WTC11 (cell line): ENCODE measurements around the gene OTULIN.

ENCODE experiments used
- AFF4 ChIP-seq: sonication (generic); formaldehyde crosslinking; IDR thresholded peaks from 2 replicates; pipeline ENCODE4 v1.8.1; 2023; ENCODE audit warnings: mild to moderate bottlenecking, missing genetic modification reagents, borderline replicate concordance
- ATF2 ChIP-seq: sonication (generic); formaldehyde crosslinking; IDR thresholded peaks from 2 replicates; pipeline ENCODE4 v1.8.1; 2022; ENCODE audit warnings: low read depth, missing genetic modification reagents, borderline replicate concordance
- CTCF ChIP-seq: fragments of 200-600 bp; IDR thresholded peaks from 2 replicates; pipeline ENCODE4 v1.8.0; 2022; ENCODE audit warnings: antibody characterized with exemption
- E2F5 ChIP-seq: sonication (generic); formaldehyde crosslinking; IDR thresholded peaks from 2 replicates; pipeline ENCODE4 v1.8.1; 2022; ENCODE audit warnings: mild to moderate bottlenecking, moderate library complexity, missing genetic modification reagents
- ETV6 ChIP-seq: sonication (generic); formaldehyde crosslinking; IDR thresholded peaks from 2 replicates; pipeline ENCODE4 v1.8.1; 2022; ENCODE audit warnings: mild to moderate bottlenecking, missing genetic modification reagents
- FOXP1 ChIP-seq: sonication (generic); formaldehyde crosslinking; IDR thresholded peaks from 2 replicates; pipeline ENCODE4 v1.8.0; 2022; ENCODE audit warnings: missing genetic modification reagents, mild to moderate bottlenecking, moderate library complexity, borderline replicate concordance
- JUN ChIP-seq: sonication (generic); formaldehyde crosslinking; IDR thresholded peaks from 2 replicates; pipeline ENCODE4 v1.8.0; 2023; ENCODE audit warnings: mild to moderate bottlenecking, missing genetic modification reagents
- KAT7 ChIP-seq: sonication (generic); formaldehyde crosslinking; IDR thresholded peaks from 2 replicates; pipeline ENCODE4 v1.8.1; 2023; ENCODE audit warnings: missing genetic modification reagents, mild to moderate bottlenecking, borderline replicate concordance
- MAX ChIP-seq: sonication (generic); formaldehyde crosslinking; IDR thresholded peaks from 2 replicates; pipeline ENCODE4 v1.8.0; 2022; ENCODE audit warnings: mild to moderate bottlenecking, missing genetic modification reagents
- RELA ChIP-seq: sonication (generic); formaldehyde crosslinking; IDR thresholded peaks from 2 replicates; pipeline ENCODE4 v1.8.1; 2022; ENCODE audit warnings: missing genetic modification reagents, mild to moderate bottlenecking, borderline replicate concordance
- USF1 ChIP-seq: sonication (generic); formaldehyde crosslinking; IDR thresholded peaks from 2 replicates; pipeline ENCODE4 v1.8.0; 2022; ENCODE audit warnings: mild to moderate bottlenecking, missing genetic modification reagents
- ZBTB21 ChIP-seq: sonication (generic); formaldehyde crosslinking; IDR thresholded peaks from 2 replicates; pipeline ENCODE4 v1.8.1; 2023; ENCODE audit warnings: mild to moderate bottlenecking, missing genetic modification reagents, borderline replicate concordance
- ZNF512 ChIP-seq: sonication (generic); formaldehyde crosslinking; IDR thresholded peaks from 2 replicates; pipeline ENCODE4 v1.8.1; 2022; ENCODE audit warnings: missing genetic modification reagents, borderline replicate concordance

GRCh38 chr5:14665101-14665822 lies 744 bp downstream of the OTULIN start:
- no peak for TF ChIP-seq JUN (CRISPR knock-in tag)
- TF ChIP-seq CTCF = no peak
- no peak for TF ChIP-seq ETV6
- TF ChIP-seq ZNF512 (CRISPR knock-in tag) = no peak
- no peak for TF ChIP-seq ZBTB21 (CRISPR knock-in tag)
- TF ChIP-seq ATF2 (CRISPR knock-in tag) = no peak
- no peak for TF ChIP-seq FOXP1 (CRISPR knock-in tag)
- no peak for TF ChIP-seq RELA (CRISPR knock-in tag)
- TF ChIP-seq AFF4 (CRISPR knock-in tag) = no peak
- TF ChIP-seq KAT7 (CRISPR knock-in tag) = no peak
- no peak for TF ChIP-seq USF1 (CRISPR knock-in tag)
- TF ChIP-seq E2F5 (CRISPR knock-in tag) = no peak
- no peak for TF ChIP-seq MAX
